Neural crest cell (in vitro differentiated cells): Measurements from ENCODE around the gene GNAS-AS1. TPM values are rescaled to one million over a fixed set of nuclear protein-coding genes. Genes with fewer than 3 reads are reported as not detected.

Source experiments
- DNase-seq: peaks from one replicate; pipeline ENCODE4 v3.0.0; 2021; ENCODE audit warnings: low read depth, mixed read lengths, low spot score
- H3K27ac Mint-ChIP-seq: one replicate; pipeline ENCODE4 v1.8.0; 2021; ENCODE audit warnings: mild to moderate bottlenecking, mixed read lengths; ENCODE audit not compliant: unreplicated experiment
- H3K27me3 Mint-ChIP-seq: 2 replicates; pipeline ENCODE4 v1.8.0; 2021; ENCODE audit warnings: low read depth, mild to moderate bottlenecking, mixed read lengths
- H3K36me3 Mint-ChIP-seq: 2 replicates; pipeline ENCODE4 v1.8.0; 2021; ENCODE audit warnings: low read depth, mild to moderate bottlenecking, mixed read lengths
- H3K4me1 Mint-ChIP-seq: 2 replicates; pipeline ENCODE4 v1.8.0; 2021; ENCODE audit warnings: mixed read lengths
- H3K4me3 Mint-ChIP-seq: one replicate; pipeline ENCODE4 v1.8.0; 2021; ENCODE audit warnings: mild to moderate bottlenecking, mixed read lengths
- H3K9me3 Mint-ChIP-seq: 2 replicates; pipeline ENCODE4 v1.8.0; 2021; ENCODE audit warnings: mixed read lengths
- CTCF ChIP-seq: fragments of 200-600 bp; sonication (generic); conservative IDR thresholded peaks from 2 replicates; pipeline ENCODE4 v1.5.0; 2021; ENCODE audit warnings: antibody characterized with exemption, mild to moderate bottlenecking
- total RNA-seq: library from RNA; stranded (reverse); gene quantifications from 2 replicates; pipeline ENCODE4 v1.2.1, GENCODE V29; 2021

Gene GNAS-AS1
- total RNA-seq, 1 donor from 2014 or later = 3.8 TPM

GRCh38 chr20:58811334-58811733, 39.4 kb downstream of the GNAS-AS1 start:
- Mint-ChIP-seq H3K36me3 (no peaks in the 10 kb centered on the region), H3K9me3 (no peaks in the 10 kb centered on the region), H3K27ac (no peak overlapping the region), H3K4me3 (no peak overlapping the region), H3K4me1 (no peaks in the 10 kb centered on the region), H3K27me3 (no peaks in the 10 kb centered on the region)
- TF ChIP-seq CTCF = no peak
- no peak for DNase-seq

- no peak overlapping the region for H3K27ac Mint-ChIP-seq
- no peak for TF ChIP-seq CTCF
- no peaks in the 10 kb centered on the region for H3K4me1 Mint-ChIP-seq
- H3K27me3 Mint-ChIP-seq = no peaks in the 10 kb centered on the region
- H3K9me3 Mint-ChIP-seq = no peaks in the 10 kb centered on the region
- H3K36me3 Mint-ChIP-seq = no peaks in the 10 kb centered on the region
- no peak for DNase-seq
- no peak overlapping the region for H3K4me3 Mint-ChIP-seq
These were observed 39.8 kb downstream of the GNAS-AS1 start for GRCh38 chr20:58810879-58811250.

GRCh38 chr20:58810116-58810878, 40.4 kb downstream of the GNAS-AS1 start:
- H3K9me3 Mint-ChIP-seq = no peaks in the 10 kb centered on the region
- no peaks in the 10 kb centered on the region for H3K36me3 Mint-ChIP-seq
- DNase-seq = no peak
- H3K4me1 Mint-ChIP-seq = no peaks in the 10 kb centered on the region
- no peak overlapping the region for H3K27ac Mint-ChIP-seq
- no peak for TF ChIP-seq CTCF
- no peaks in the 10 kb centered on the region for H3K27me3 Mint-ChIP-seq
- H3K4me3 Mint-ChIP-seq = no peak overlapping the region

- Mint-ChIP-seq H3K4me3 (no peak overlapping the region), H3K27me3 (no peaks in the 10 kb centered on the region), H3K27ac (no peak overlapping the region), H3K36me3 (no peaks in the 10 kb centered on the region), H3K4me1 (no peaks in the 10 kb centered on the region), H3K9me3 (no peaks in the 10 kb centered on the region)
- no peak for TF ChIP-seq CTCF
- no peak for DNase-seq
These were observed 42.2 kb downstream of the GNAS-AS1 start for GRCh38 chr20:58808271-58809046.

GRCh38 chr20:58807801-58808200, 42.9 kb downstream of the GNAS-AS1 start:
- H3K4me3 Mint-ChIP-seq = no peak overlapping the region
- no peaks in the 10 kb centered on the region for H3K36me3 Mint-ChIP-seq
- no peak for DNase-seq
- H3K4me1 Mint-ChIP-seq = no peaks in the 10 kb centered on the region
- no peaks in the 10 kb centered on the region for H3K27me3 Mint-ChIP-seq
- H3K9me3 Mint-ChIP-seq = no peaks in the 10 kb centered on the region
- H3K27ac Mint-ChIP-seq = no peak overlapping the region
- TF ChIP-seq CTCF = no peak
